Measurements from ENCODE around the gene MYLK2. TPM values are rescaled to one million over a fixed set of nuclear protein-coding genes. Genes with fewer than 3 reads are reported as not detected.

The MYLK2 gene
- total RNA-seq, 1 experiment from 2014 or later, result 3.0 TPM

- no peak for DNase-seq (ENCODE audit: low read depth)
Measured at GRCh38 chr20:31853481-31853880, 34.3 kb downstream of the MYLK2 start.

GRCh38 chr20:31856516-31856915, 37.4 kb downstream of the MYLK2 start:
- no peak for DNase-seq (ENCODE audit: low read depth)

- no peak for DNase-seq (ENCODE audit: low read depth)
Measured at GRCh38 chr20:31857861-31858759, 39.0 kb downstream of the MYLK2 start.

GRCh38 chr20:31858760-31859083, 39.6 kb downstream of the MYLK2 start:
- DNase-seq (ENCODE audit: low read depth), result no peak

- DNase-seq (ENCODE audit: low read depth), result no peak
Measured at GRCh38 chr20:31859266-31859997, 40.3 kb downstream of the MYLK2 start.

GRCh38 chr20:31859998-31860380, 40.8 kb downstream of the MYLK2 start:
- no peak for DNase-seq (ENCODE audit: low read depth)

GRCh38 chr20:31860390-31861134, 41.4 kb downstream of the MYLK2 start:
- peak; percentile 53 for DNase-seq (ENCODE audit: low read depth)

- DNase-seq (ENCODE audit: low read depth), result no peak
Measured at GRCh38 chr20:31861135-31861384, 41.9 kb downstream of the MYLK2 start.

GRCh38 chr20:31861385-31862156, 42.4 kb downstream of the MYLK2 start:
- DNase-seq (ENCODE audit: low read depth), result peak; percentile 76

- no peak for DNase-seq (ENCODE audit: low read depth)
Measured at GRCh38 chr20:31862157-31862470, 43.0 kb downstream of the MYLK2 start.

- no peak for DNase-seq (ENCODE audit: low read depth)
Measured at GRCh38 chr20:31862506-31862905, 43.4 kb downstream of the MYLK2 start.

- DNase-seq (ENCODE audit: low read depth), result no peak
Measured at GRCh38 chr20:31863296-31864085, 44.3 kb downstream of the MYLK2 start.

GRCh38 chr20:31864521-31865400, 45.6 kb downstream of the MYLK2 start:
- no peak for DNase-seq (ENCODE audit: low read depth)

GRCh38 chr20:31866221-31866620, 47.1 kb downstream of the MYLK2 start:
- no peak for DNase-seq (ENCODE audit: low read depth)

GRCh38 chr20:31868853-31869672, 49.9 kb downstream of the MYLK2 start:
- DNase-seq (ENCODE audit: low read depth), result no peak

GRCh38 chr20:31869673-31869941, 50.5 kb downstream of the MYLK2 start:
- DNase-seq (ENCODE audit: low read depth), result no peak

GRCh38 chr20:31869942-31870725, 51.0 kb downstream of the MYLK2 start, which contains the start of the genes DUSP15 and TTLL9:
TSS of gene DUSP15 (minus strand) at chr20:31870527. CDS start at chr20:31870337, 190 bp downstream.
TSS of gene TTLL9 (plus strand) at chr20:31870634. CDS start at chr20:31871127, 493 bp downstream.
- DNase-seq (ENCODE audit: low read depth), result peak; percentile 38

Measured in Daoy (cell line).